Skin epidermis (tissue), 12 donors: ENCODE results near the gene PIP4K2B.
"Not testable (repeated sequence)": the region's sequence is repeated elsewhere in the genome, so short reads cannot be mapped to it uniquely, and the experiment has no call there.

Experiments
- H3K27ac ChIP-seq, 21 experiments: fragments of 200-600 bp; sonication (generic) in 11 of 21; one replicate each; pipeline ENCODE4 v1.5.0; 2020; ENCODE audit warnings: mild to moderate bottlenecking in 3 of 21, inconsistent platforms in 2 of 21, moderate library complexity in 2 of 21
- H3K4me3 ChIP-seq, 7 experiments: fragments of 200-600 bp; sonication (generic) in 2 of 7; one replicate each; pipeline ENCODE4 v1.5.0; 2020; ENCODE audit warnings: inconsistent platforms in 2 of 7, mild to moderate bottlenecking in 2 of 7, moderate library complexity in 1 of 7

The PIP4K2B gene

GRCh38 chr17:38732376-38733281 is 66.7 kb downstream of the PIP4K2B start:
- Histone ChIP-seq H3K4me3 (no peak overlapping the region), H3K27ac (peak overlapping the region in 4 of 21 experiments; percentile 23 to 93 (median 59))

GRCh38 chr17:38731526-38732294 is 67.6 kb downstream of the PIP4K2B start:
- Histone ChIP-seq H3K4me3 (peak overlapping the region in 1 of 7 experiments; percentile 62), H3K27ac (peak overlapping the region in 14 of 21 experiments; percentile 47 to 95 (median 86))

- Histone ChIP-seq H3K4me3 (peak overlapping the region; percentile 46 to 72 (median 60)), H3K27ac (peak overlapping the region in 20 of 21 experiments; percentile 47 to 95 (median 84))
Measured at GRCh38 chr17:38730526-38731379, 68.6 kb downstream of the PIP4K2B start.

- peak within 1 kb of the TSS in 20 of 21 experiments; percentile 70 to 95 (median 86) for H3K27ac ChIP-seq
- peak within 1 kb of the TSS; percentile 46 to 72 (median 60) for H3K4me3 ChIP-seq
Measured at GRCh38 chr17:38729886-38730525, 69.3 kb downstream of the PIP4K2B start, which contains the start of gene CISD3. CISD3 (plus strand) TSS chr17:38730341; CDS start chr17:38730359, 18 bp downstream.

- peak overlapping the region in 20 of 21 experiments; percentile 70 to 95 (median 85) for H3K27ac ChIP-seq
- peak overlapping the region; percentile 34 to 72 (median 60) for H3K4me3 ChIP-seq
Measured at GRCh38 chr17:38729368-38729885, 69.9 kb downstream of the PIP4K2B start.

- Histone ChIP-seq H3K27ac (peak overlapping the region in 15 of 21 experiments; percentile 8 to 95 (median 81)), H3K4me3 (no peak overlapping the region)
Measured at GRCh38 chr17:38728290-38728831, 71.0 kb downstream of the PIP4K2B start.

GRCh38 chr17:38727736-38728135 is 71.6 kb downstream of the PIP4K2B start:
- Histone ChIP-seq H3K4me3 (no peak overlapping the region), H3K27ac (peak overlapping the region in 15 of 21 experiments; percentile 6 to 95 (median 61))

GRCh38 chr17:38726145-38726544 is 73.2 kb downstream of the PIP4K2B start:
- not testable (repeated sequence) for H3K4me3 ChIP-seq
- peak overlapping the region in 1 of 21 experiments; percentile 95 for H3K27ac ChIP-seq

- no peak overlapping the region for H3K4me3 ChIP-seq
- peak overlapping the region in 4 of 21 experiments; percentile 8 to 37 (median 14) for H3K27ac ChIP-seq
Measured at GRCh38 chr17:38725066-38725465, 74.3 kb downstream of the PIP4K2B start.

GRCh38 chr17:38724337-38724988 is 74.9 kb downstream of the PIP4K2B start:
- Histone ChIP-seq H3K27ac (peak overlapping the region in 3 of 21 experiments; percentile 8 to 37 (median 11)), H3K4me3 (no peak overlapping the region)

- H3K4me3 ChIP-seq, result no peak overlapping the region
- peak overlapping the region in 2 of 21 experiments; percentile 41 to 57 for H3K27ac ChIP-seq
Measured at GRCh38 chr17:38721802-38722201, 77.6 kb downstream of the PIP4K2B start.

- Histone ChIP-seq H3K4me3 (no peak overlapping the region), H3K27ac (no peak overlapping the region)
Measured at GRCh38 chr17:38720941-38721340, 78.4 kb downstream of the PIP4K2B start.

- Histone ChIP-seq H3K27ac (peak overlapping the region in 1 of 21 experiments; percentile 6), H3K4me3 (no peak overlapping the region)
Measured at GRCh38 chr17:38719943-38720641, 79.3 kb downstream of the PIP4K2B start.

- peak overlapping the region in 3 of 21 experiments; percentile 6 to 25 (median 9) for H3K27ac ChIP-seq
- no peak overlapping the region for H3K4me3 ChIP-seq
Measured at GRCh38 chr17:38719289-38719942, 79.9 kb downstream of the PIP4K2B start.

GRCh38 chr17:38717139-38717745 is 82.1 kb downstream of the PIP4K2B start:
- Histone ChIP-seq H3K27ac (peak overlapping the region in 2 of 21 experiments; percentile 0 to 11), H3K4me3 (no peak overlapping the region)

- Histone ChIP-seq H3K27ac (peak overlapping the region in 1 of 21 experiments; percentile 9), H3K4me3 (no peak overlapping the region)
Measured at GRCh38 chr17:38716368-38717005, 82.9 kb downstream of the PIP4K2B start.
